Measurements from ENCODE around the gene PNMA6E.

Gene PNMA6E

GRCh38 chrX:153434801-153435200 lies 33.7 kb upstream of the PNMA6E start:
- no peak for FAIRE-seq

GRCh38 chrX:153433781-153434285 lies 32.7 kb upstream of the PNMA6E start:
- FAIRE-seq: no peak

- no peak for FAIRE-seq
Observed at GRCh38 chrX:153433161-153433680, 32.1 kb upstream of the PNMA6E start.

GRCh38 chrX:153430796-153431195 lies 29.6 kb upstream of the PNMA6E start:
- FAIRE-seq: no peak

- FAIRE-seq: no peak
Observed at GRCh38 chrX:153426204-153426603, 25.1 kb upstream of the PNMA6E start.

- no peak for FAIRE-seq
Observed at GRCh38 chrX:153423652-153424051, 22.5 kb upstream of the PNMA6E start.

- no peak for FAIRE-seq
Observed at GRCh38 chrX:153421856-153422255, 20.7 kb upstream of the PNMA6E start.

GRCh38 chrX:153420851-153421599 lies 19.9 kb upstream of the PNMA6E start:
- FAIRE-seq: no peak

- FAIRE-seq: no peak
Observed at GRCh38 chrX:153417637-153418036, 16.5 kb upstream of the PNMA6E start.

GRCh38 chrX:153416781-153417450 lies 15.8 kb upstream of the PNMA6E start:
- no peak for FAIRE-seq

- no peak for FAIRE-seq
Observed at GRCh38 chrX:153414856-153415510, 13.8 kb upstream of the PNMA6E start.

- no peak for FAIRE-seq
Observed at GRCh38 chrX:153413731-153414130, 12.6 kb upstream of the PNMA6E start.

GRCh38 chrX:153412746-153413720 lies 11.9 kb upstream of the PNMA6E start:
- FAIRE-seq: no peak

- no peak for FAIRE-seq
Observed at GRCh38 chrX:153411988-153412574, 10.9 kb upstream of the PNMA6E start.

GRCh38 chrX:153411255-153411987 lies 10.3 kb upstream of the PNMA6E start, which contains the start of gene ZFP92:
TSS of gene ZFP92 (plus strand) at chrX:153411472. CDS start at chrX:153418323, 6,851 bp downstream.
- no peak for FAIRE-seq

- no peak for FAIRE-seq
Observed at GRCh38 chrX:153410888-153411254, 9.7 kb upstream of the PNMA6E start.

GRCh38 chrX:153410373-153410772 lies 9.2 kb upstream of the PNMA6E start:
- no peak for FAIRE-seq

GRCh38 chrX:153409414-153410101 lies 8.4 kb upstream of the PNMA6E start:
- no peak for FAIRE-seq

- FAIRE-seq: no peak
Observed at GRCh38 chrX:153408871-153409351, 7.8 kb upstream of the PNMA6E start.

GRCh38 chrX:153408221-153408721 lies 7.1 kb upstream of the PNMA6E start:
- no peak for FAIRE-seq

All from G401.6 (cell line).